ENCODE data around the gene SORBS2.

Gene SORBS2

GRCh38 chr4:185597532-185598188 lies 214.3 kb downstream of the SORBS2 start:
- TF ChIP-seq CTCF (IDR thresholded peaks at IDR 0.05; ENCODE audit: extremely low read depth, missing control alignments): peak; percentile 96
- peak; percentile 72 for DNase-seq (ENCODE audit: low spot score)

- no peak for DNase-seq (ENCODE audit: low spot score)
- TF ChIP-seq CTCF (IDR thresholded peaks at IDR 0.05; ENCODE audit: extremely low read depth, missing control alignments): no peak
These were observed 219.0 kb downstream of the SORBS2 start for GRCh38 chr4:185592845-185593488.

- TF ChIP-seq CTCF (IDR thresholded peaks at IDR 0.05; ENCODE audit: extremely low read depth, missing control alignments): no peak
- no peak for DNase-seq (ENCODE audit: low spot score)
These were observed 219.6 kb downstream of the SORBS2 start for GRCh38 chr4:185592438-185592837.

- DNase-seq (ENCODE audit: low spot score): no peak
- no peak for TF ChIP-seq CTCF (IDR thresholded peaks at IDR 0.05; ENCODE audit: extremely low read depth, missing control alignments)
These were observed 220.3 kb downstream of the SORBS2 start for GRCh38 chr4:185591679-185592141.

GRCh38 chr4:185590982-185591381 lies 221.0 kb downstream of the SORBS2 start:
- no peak for TF ChIP-seq CTCF (IDR thresholded peaks at IDR 0.05; ENCODE audit: extremely low read depth, missing control alignments)
- no peak for DNase-seq (ENCODE audit: low spot score)

GRCh38 chr4:185589067-185589836 lies 222.7 kb downstream of the SORBS2 start:
- DNase-seq (ENCODE audit: low spot score): no peak
- no peak for TF ChIP-seq CTCF (IDR thresholded peaks at IDR 0.05; ENCODE audit: extremely low read depth, missing control alignments)
